Uterus (tissue), 4 donors: ENCODE data around the gene LRP8. TPM values are rescaled to one million over a fixed set of nuclear protein-coding genes. Genes with fewer than 3 reads are reported as not detected.

ENCODE experiments used
- DNase-seq, 2 donors: peaks; one replicate each; pipeline ENCODE4 v3.0.0-alpha.2; 2019 to 2020
- H3K27ac ChIP-seq, 2 donors: fragments of 200-600 bp; sonication (generic); 1 replicate in 1 of 2; 2 replicates in 1 of 2; pipeline ENCODE4 v1.5.1; 2016 to 2018
- H3K27me3 ChIP-seq, 2 donors: fragments of 200-600 bp; sonication (generic); one replicate each; pipeline ENCODE4 v1.5.1; 2018 to 2019; ENCODE audit warnings: control low read depth in 1 of 2
- H3K36me3 ChIP-seq, 2 donors: fragments of 200-600 bp; sonication (generic); one replicate each; pipeline ENCODE4 v1.5.1; 2019; ENCODE audit warnings: control low read depth in 1 of 2
- H3K4me1 ChIP-seq, 2 donors: fragments of 200-600 bp; sonication (generic); one replicate each; pipeline ENCODE4 v1.5.1; 2018 to 2019; ENCODE audit warnings: control low read depth in 1 of 2
- H3K4me3 ChIP-seq, 2 donors: fragments of 200-600 bp; sonication (generic); 1 replicate in 1 of 2; 2 replicates in 1 of 2; pipeline ENCODE4 v1.5.1; 2018 to 2019; ENCODE audit warnings: mild to moderate bottlenecking in 1 of 2
- H3K9me3 ChIP-seq, 2 donors: fragments of 200-600 bp; sonication (generic); one replicate each; pipeline ENCODE4 v1.5.1; 2019; ENCODE audit warnings: control low read depth in 1 of 2
- POLR2A ChIP-seq, 2 donors: fragments of 450-650 bp; IDR thresholded peaks; one replicate each; pipeline ENCODE4 v1.6.1; 2016; ENCODE audit warnings: antibody characterized with exemption in 2 of 2, mild to moderate bottlenecking in 1 of 2, moderate library complexity in 1 of 2
- intact Hi-C: fragments of 100-400 bp; cut with DNase I; formaldehyde crosslinking; loops from one replicate; pipeline ENCODE4 v1.15.1; 2023; ENCODE audit warnings: low total_unique reads
- total RNA-seq, 4 donors: library from RNA; depleted of rRNA in 3 of 4; stranded (reverse); fragments of >200 nt in 3 of 4; gene quantifications; one replicate each; pipeline versions ENCODE4 v1.1.0 to v1.2.4, GENCODE V29; 2014 to 2023
- TF ChIP-seq, protein P1 (sequence below), 4 experiments: fragments of 200-600 bp in 2 of 4; fragments of 450-650 bp in 2 of 4; sonication (generic) in 2 of 4; IDR thresholded peaks; one replicate each; pipeline ENCODE4 v1.5.1; 2016 to 2019; ENCODE audit warnings: antibody characterized with exemption in 4 of 4, mild to moderate bottlenecking in 2 of 4, moderate library complexity in 1 of 4
- donor health status: DM: yes; HTN: yes; CAD: no.

Gene LRP8
- total RNA-seq, 4 donors from 2014 or later = 1.5 to 15.3 (median 8.5) TPM

GRCh38 chr1:53278298-53278725, 49.6 kb downstream of the LRP8 start:
- TF ChIP-seq POLR2A (IDR thresholded peaks at IDR 0.05) = no peak
- TF ChIP-seq, protein P1, sequence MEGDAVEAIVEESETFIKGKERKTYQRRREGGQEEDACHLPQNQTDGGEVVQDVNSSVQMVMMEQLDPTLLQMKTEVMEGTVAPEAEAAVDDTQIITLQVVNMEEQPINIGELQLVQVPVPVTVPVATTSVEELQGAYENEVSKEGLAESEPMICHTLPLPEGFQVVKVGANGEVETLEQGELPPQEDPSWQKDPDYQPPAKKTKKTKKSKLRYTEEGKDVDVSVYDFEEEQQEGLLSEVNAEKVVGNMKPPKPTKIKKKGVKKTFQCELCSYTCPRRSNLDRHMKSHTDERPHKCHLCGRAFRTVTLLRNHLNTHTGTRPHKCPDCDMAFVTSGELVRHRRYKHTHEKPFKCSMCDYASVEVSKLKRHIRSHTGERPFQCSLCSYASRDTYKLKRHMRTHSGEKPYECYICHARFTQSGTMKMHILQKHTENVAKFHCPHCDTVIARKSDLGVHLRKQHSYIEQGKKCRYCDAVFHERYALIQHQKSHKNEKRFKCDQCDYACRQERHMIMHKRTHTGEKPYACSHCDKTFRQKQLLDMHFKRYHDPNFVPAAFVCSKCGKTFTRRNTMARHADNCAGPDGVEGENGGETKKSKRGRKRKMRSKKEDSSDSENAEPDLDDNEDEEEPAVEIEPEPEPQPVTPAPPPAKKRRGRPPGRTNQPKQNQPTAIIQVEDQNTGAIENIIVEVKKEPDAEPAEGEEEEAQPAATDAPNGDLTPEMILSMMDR (IDR thresholded peaks at IDR 0.05) = peak; percentile 82 to 87 (median 84)
- Histone ChIP-seq H3K9me3 (no peaks in the 10 kb centered on the region), H3K4me3 (no peak overlapping the region), H3K36me3 (no peaks in the 10 kb centered on the region), H3K27me3 (no peaks in the 10 kb centered on the region), H3K27ac (no peak overlapping the region), H3K4me1 (no peaks in the 10 kb centered on the region)
- DNase-seq = peak; percentile 46 to 54
- intact Hi-C loops = loop anchor here (2.0 kb wide), 1 partner anchor 116 kb away; no protein-coding TSS in a partner anchor

- H3K27ac ChIP-seq = no peak overlapping the region
- no peaks in the 10 kb centered on the region for H3K4me1 ChIP-seq
- no peak overlapping the region for H3K4me3 ChIP-seq
- H3K27me3 ChIP-seq = no peaks in the 10 kb centered on the region
- H3K36me3 ChIP-seq = no peaks in the 10 kb centered on the region
- H3K9me3 ChIP-seq = no peaks in the 10 kb centered on the region
- intact Hi-C loops = no loop called here
- DNase-seq = no peak
- TF ChIP-seq, protein P1 (IDR thresholded peaks at IDR 0.05) = no peak
- TF ChIP-seq POLR2A (IDR thresholded peaks at IDR 0.05) = no peak
These were observed 50.5 kb downstream of the LRP8 start for GRCh38 chr1:53277326-53277725.

DNA sequence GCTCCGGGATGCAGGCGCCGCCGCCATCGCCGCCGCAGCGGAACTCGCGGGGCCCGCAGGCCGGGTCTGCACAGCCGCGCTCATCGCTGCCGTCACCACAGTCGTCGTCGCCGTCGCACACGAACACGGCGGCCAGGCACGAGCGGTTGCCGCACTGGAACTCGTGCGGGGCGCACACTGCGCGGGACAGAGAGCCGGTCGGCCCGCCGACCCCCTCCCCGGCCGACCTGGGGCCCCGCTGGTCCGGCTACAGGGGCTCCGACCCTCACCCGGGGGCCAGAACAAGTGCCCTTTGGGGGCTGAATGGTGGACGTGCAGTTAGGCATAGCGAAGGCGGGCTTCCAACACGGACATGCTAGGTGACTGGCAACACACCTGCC, 51.0 kb downstream of the LRP8 start:
- no peaks in the 10 kb centered on the region for H3K27me3 ChIP-seq
- DNase-seq = no peak
- H3K9me3 ChIP-seq = no peaks in the 10 kb centered on the region
- no peaks in the 10 kb centered on the region for H3K36me3 ChIP-seq
- no peaks in the 10 kb centered on the region for H3K4me1 ChIP-seq
- TF ChIP-seq, protein P1 (IDR thresholded peaks at IDR 0.05) = no peak
- no peak for TF ChIP-seq POLR2A (IDR thresholded peaks at IDR 0.05)
- no peak overlapping the region for H3K27ac ChIP-seq
- no peak overlapping the region for H3K4me3 ChIP-seq
- intact Hi-C loops = no loop called here

DNA sequence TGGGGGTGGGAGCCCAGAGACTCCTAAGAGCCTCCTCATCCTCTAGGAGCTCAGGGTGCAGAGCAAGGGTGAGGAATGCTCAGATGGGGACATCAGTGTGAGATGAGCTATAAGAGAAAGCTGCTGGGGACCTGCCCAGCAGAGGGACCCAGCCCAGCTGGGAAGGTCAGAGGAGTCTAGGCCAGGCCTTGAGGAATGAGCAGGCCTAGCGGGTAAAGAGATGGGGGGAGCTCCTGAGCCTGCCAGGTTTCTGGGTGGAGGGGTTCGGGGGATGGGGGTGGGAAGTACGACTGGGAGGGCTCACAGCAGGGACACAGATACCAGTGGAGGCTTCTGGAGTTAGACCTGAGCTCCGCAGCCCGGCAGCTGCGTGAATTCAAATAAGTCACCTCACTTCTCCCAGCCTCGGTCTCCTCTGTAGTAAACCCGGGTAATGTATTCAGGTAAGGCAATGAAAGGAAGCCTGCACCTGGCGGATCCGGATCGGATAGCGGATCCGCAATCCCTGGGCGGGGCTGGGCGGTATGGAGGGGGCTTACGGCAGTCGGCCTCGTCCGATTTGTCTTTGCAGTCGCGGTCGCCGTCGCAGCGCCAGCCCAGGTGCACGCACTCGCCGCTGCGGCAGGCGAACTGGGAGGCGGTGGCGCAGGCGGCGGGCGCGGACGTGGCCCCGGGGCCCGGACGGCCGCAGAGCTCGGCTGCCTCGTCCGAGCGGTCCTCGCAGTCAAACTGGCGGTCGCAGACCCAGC, 51.5 kb downstream of the LRP8 start:
- Histone ChIP-seq H3K27ac (no peak overlapping the region), H3K4me3 (no peak overlapping the region), H3K27me3 (no peaks in the 10 kb centered on the region), H3K36me3 (no peaks in the 10 kb centered on the region), H3K9me3 (no peaks in the 10 kb centered on the region), H3K4me1 (no peaks in the 10 kb centered on the region)
- TF ChIP-seq POLR2A (IDR thresholded peaks at IDR 0.05) = no peak
- TF ChIP-seq, protein P1 (IDR thresholded peaks at IDR 0.05) = no peak
- intact Hi-C loops = no loop called here
- no peak for DNase-seq

GRCh38 chr1:53275566-53275965, 52.3 kb downstream of the LRP8 start:
- H3K27ac ChIP-seq = no peak overlapping the region
- H3K36me3 ChIP-seq = no peaks in the 10 kb centered on the region
- intact Hi-C loops = no loop called here
- H3K4me1 ChIP-seq = no peaks in the 10 kb centered on the region
- no peaks in the 10 kb centered on the region for H3K27me3 ChIP-seq
- H3K4me3 ChIP-seq = no peak overlapping the region
- H3K9me3 ChIP-seq = no peaks in the 10 kb centered on the region
- TF ChIP-seq, protein P1 (IDR thresholded peaks at IDR 0.05) = no peak
- no peak for TF ChIP-seq POLR2A (IDR thresholded peaks at IDR 0.05)
- no peak for DNase-seq
